Gastroesophageal sphincter (tissue), 3 donors: ENCODE data around the gene BRIP1.

ENCODE experiments used
- POLR2A ChIP-seq, 2 donors: fragments of 450-650 bp; IDR thresholded peaks; one replicate each; pipeline ENCODE4 v1.6.1; 2017; ENCODE audit warnings: antibody characterized with exemption in 2 of 2, mild to moderate bottlenecking in 2 of 2, moderate library complexity in 1 of 2
- TF ChIP-seq, protein P1 (sequence below), 4 experiments: fragments of 200-600 bp in 2 of 4; fragments of 450-650 bp in 2 of 4; sonication (generic) in 1 of 4; IDR thresholded peaks; one replicate each; pipeline ENCODE4 v1.5.1; 2017 to 2019; ENCODE audit warnings: antibody characterized with exemption in 4 of 4, mild to moderate bottlenecking in 2 of 4, moderate library complexity in 2 of 4

DNA sequence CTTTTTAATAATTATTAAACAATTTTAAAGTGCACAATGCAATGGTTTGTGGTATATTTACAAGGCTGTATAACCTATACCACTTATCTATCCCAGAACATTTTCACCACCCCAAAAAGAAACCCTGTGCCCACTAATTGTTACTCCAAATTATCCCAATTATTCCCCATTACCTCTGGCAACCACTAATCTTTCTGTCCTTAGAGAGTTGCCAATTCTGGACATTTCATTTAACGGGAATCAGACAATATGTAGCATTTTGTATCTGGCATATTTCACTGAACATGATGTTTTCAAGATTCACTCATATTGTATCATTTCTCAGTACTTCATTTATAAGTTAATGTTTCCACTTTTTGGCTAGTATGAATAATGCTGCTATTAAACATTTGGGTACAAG is 169.2 kb downstream of the BRIP1 start:
- TF ChIP-seq, protein P1, sequence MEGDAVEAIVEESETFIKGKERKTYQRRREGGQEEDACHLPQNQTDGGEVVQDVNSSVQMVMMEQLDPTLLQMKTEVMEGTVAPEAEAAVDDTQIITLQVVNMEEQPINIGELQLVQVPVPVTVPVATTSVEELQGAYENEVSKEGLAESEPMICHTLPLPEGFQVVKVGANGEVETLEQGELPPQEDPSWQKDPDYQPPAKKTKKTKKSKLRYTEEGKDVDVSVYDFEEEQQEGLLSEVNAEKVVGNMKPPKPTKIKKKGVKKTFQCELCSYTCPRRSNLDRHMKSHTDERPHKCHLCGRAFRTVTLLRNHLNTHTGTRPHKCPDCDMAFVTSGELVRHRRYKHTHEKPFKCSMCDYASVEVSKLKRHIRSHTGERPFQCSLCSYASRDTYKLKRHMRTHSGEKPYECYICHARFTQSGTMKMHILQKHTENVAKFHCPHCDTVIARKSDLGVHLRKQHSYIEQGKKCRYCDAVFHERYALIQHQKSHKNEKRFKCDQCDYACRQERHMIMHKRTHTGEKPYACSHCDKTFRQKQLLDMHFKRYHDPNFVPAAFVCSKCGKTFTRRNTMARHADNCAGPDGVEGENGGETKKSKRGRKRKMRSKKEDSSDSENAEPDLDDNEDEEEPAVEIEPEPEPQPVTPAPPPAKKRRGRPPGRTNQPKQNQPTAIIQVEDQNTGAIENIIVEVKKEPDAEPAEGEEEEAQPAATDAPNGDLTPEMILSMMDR (IDR thresholded peaks at IDR 0.05): no peak
- no peak for TF ChIP-seq POLR2A (IDR thresholded peaks at IDR 0.05)
